ENCODE data around the gene DLG1.

The DLG1 gene

GRCh38 chr3:197244751-197245150 lies 53.7 kb downstream of the DLG1 start:
- no peak for TF ChIP-seq CTCF (conservative IDR thresholded peaks at IDR 0.05)

GRCh38 chr3:197242784-197243432 lies 55.5 kb downstream of the DLG1 start:
- no peak overlapping the region for H3K27ac ChIP-seq
- no peak for TF ChIP-seq CTCF (conservative IDR thresholded peaks at IDR 0.05)

More at GRCh38 chr3:197244751-197245150, 53.7 kb downstream of the DLG1 start:
- H3K27ac ChIP-seq, result no peak overlapping the region

- TF ChIP-seq CTCF (conservative IDR thresholded peaks at IDR 0.05), result no peak
These were observed 57.2 kb downstream of the DLG1 start for GRCh38 chr3:197241173-197241572.

GRCh38 chr3:197239857-197240256 lies 58.6 kb downstream of the DLG1 start:
- no peak for TF ChIP-seq CTCF (conservative IDR thresholded peaks at IDR 0.05)
- no peak overlapping the region for H3K27ac ChIP-seq

More at GRCh38 chr3:197241173-197241572, 57.2 kb downstream of the DLG1 start:
- no peak overlapping the region for H3K27ac ChIP-seq

DNA sequence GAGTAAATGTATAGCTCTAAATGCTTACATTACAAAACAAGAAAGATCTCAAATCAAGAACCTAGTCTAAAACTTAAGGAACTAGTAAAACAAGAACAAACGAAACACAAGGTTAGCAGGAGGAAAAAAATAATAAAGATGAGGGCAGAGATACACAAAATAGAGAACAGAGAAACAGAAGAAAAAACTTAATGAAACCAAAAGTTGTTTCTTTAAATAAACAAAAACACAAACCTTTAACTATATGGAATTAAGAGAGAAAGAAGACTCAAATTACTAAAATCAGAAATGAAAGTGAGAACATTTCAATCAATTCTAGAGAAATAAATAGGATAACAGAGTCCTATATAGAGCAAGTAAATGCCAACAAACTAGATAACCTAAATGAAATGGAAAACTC lies 59.6 kb downstream of the DLG1 start:
- H3K27ac ChIP-seq, result no peak overlapping the region
- TF ChIP-seq CTCF (conservative IDR thresholded peaks at IDR 0.05), result no peak

GRCh38 chr3:197237897-197238296 lies 60.5 kb downstream of the DLG1 start:
- no peak for TF ChIP-seq CTCF (conservative IDR thresholded peaks at IDR 0.05)
- H3K27ac ChIP-seq, result no peak overlapping the region

GRCh38 chr3:197236362-197236761 lies 62.0 kb downstream of the DLG1 start:
- TF ChIP-seq CTCF (conservative IDR thresholded peaks at IDR 0.05), result no peak
- H3K27ac ChIP-seq, result no peak overlapping the region

Data from VCaP (cell line).